H1 (cell line): ENCODE results near the gene POLR2M. TPM values are rescaled to one million over a fixed set of nuclear protein-coding genes. Genes with fewer than 3 reads are reported as not detected.

ENCODE experiments used
- CTCF ChIA-PET: fragments of 300-600 bp; sonication (Branson Sonifier 250); formaldehyde crosslinking; loops from one replicate; lab custom pipeline; 2021; ENCODE audit not compliant: partially characterized antibody; lab: Charles Lee
- POLR2A ChIA-PET: fragments of 300-600 bp; sonication (Branson Sonifier 250); formaldehyde crosslinking; loops from one replicate; lab custom pipeline; 2021; ENCODE audit warnings: inconsistent platforms; ENCODE audit not compliant: partially characterized antibody; lab: Charles Lee
- DNase-seq, 2 experiments: peaks; one replicate each; pipeline versions ENCODE4 v3.0.0 to v3.0.0-alpha.2; 2010 to 2022; ENCODE audit warnings: low spot score in 2 of 2, low read depth in 1 of 2, mixed read lengths in 1 of 2
- FAIRE-seq: peaks from 2 replicates; lab custom pipeline; 2011; peaks lifted over from hg19 to GRCh38; lab: Jason Lieb, UNC
- H2AFZ ChIP-seq: 2 replicates; pipeline ENCODE4 v1.8.1; 2012; ENCODE audit warnings: low read length, inconsistent platforms
- H2AK5ac ChIP-seq: 2 replicates; pipeline ENCODE4 v1.6.1; 2013; ENCODE audit warnings: low read depth, low read length
- H2BK120ac ChIP-seq: replicated peaks from 2 replicates; pipeline ENCODE3; 2013; ENCODE audit warnings: low read depth, low read length, inconsistent platforms
- H2BK12ac ChIP-seq: 2 replicates; pipeline ENCODE4 v1.6.1; 2013; ENCODE audit warnings: low read depth, low read length
- H2BK15ac ChIP-seq: 2 replicates; pipeline ENCODE4 v1.6.1; 2013; ENCODE audit warnings: low read length
- H2BK20ac ChIP-seq: 2 replicates; pipeline ENCODE4 v1.6.1; 2013; ENCODE audit warnings: low read length
- H2BK5ac ChIP-seq: 2 replicates; pipeline ENCODE4 v1.6.1; 2013; ENCODE audit warnings: low read depth, low read length
- H3K14ac ChIP-seq: 2 replicates; pipeline ENCODE4 v1.6.1; 2013; ENCODE audit warnings: inconsistent platforms; ENCODE audit not compliant: insufficient read length
- H3K18ac ChIP-seq: 2 replicates; pipeline ENCODE4 v1.6.1; 2013; ENCODE audit warnings: low read length; ENCODE audit errors: extremely low read depth
- H3K23ac ChIP-seq: 2 replicates; pipeline ENCODE4 v1.6.1; 2013; ENCODE audit warnings: inconsistent platforms; ENCODE audit not compliant: insufficient read length
- H3K23me2 ChIP-seq: 2 replicates; pipeline ENCODE4 v1.6.1; 2013; ENCODE audit warnings: low read depth, low read length
- H3K27ac ChIP-seq: 2 replicates; pipeline ENCODE4 v1.6.1; 2011; ENCODE audit warnings: low read depth, low read length, inconsistent platforms
- H3K27me3 ChIP-seq, 4 experiments: replicated peaks in 1 of 4; 1 replicate in 1 of 4; 2 replicates in 3 of 4; pipeline versions ENCODE4 v1.6.1 to v1.8.1; 2011 to 2013; ENCODE audit warnings: low read length in 3 of 4, mild to moderate bottlenecking in 3 of 4, inconsistent platforms in 2 of 4, mixed read lengths in 2 of 4, moderate library complexity in 1 of 4; ENCODE audit not compliant: control insufficient read depth in 3 of 4, insufficient read depth in 3 of 4; ENCODE audit errors: extremely low read depth in 1 of 4
- H3K36me3 ChIP-seq, 4 experiments: 2 replicates each; pipeline versions ENCODE4 v1.6.1 to v1.8.1; 2011 to 2013; ENCODE audit warnings: mild to moderate bottlenecking in 4 of 4, low read length in 3 of 4, moderate library complexity in 2 of 4, control low read depth in 1 of 4, inconsistent platforms in 1 of 4; ENCODE audit not compliant: insufficient read depth in 4 of 4, control insufficient read depth in 2 of 4
- H3K4ac ChIP-seq: replicated peaks from 2 replicates; pipeline ENCODE3; 2013; ENCODE audit warnings: low read length, low read depth, mixed read lengths, inconsistent platforms; ENCODE audit not compliant: insufficient read length
- H3K4me1 ChIP-seq, 4 experiments: replicated peaks in 1 of 4; 1 replicate in 1 of 4; 2 replicates in 3 of 4; pipeline versions ENCODE4 v1.6.1 to v1.8.1; 2011 to 2013; ENCODE audit warnings: low read length in 3 of 4, inconsistent platforms in 2 of 4, mixed read lengths in 1 of 4; ENCODE audit not compliant: insufficient read depth in 4 of 4, control insufficient read depth in 3 of 4
- H3K4me2 ChIP-seq, 2 experiments: 2 replicates each; pipeline versions ENCODE4 v1.6.1 to v1.8.1; 2011 to 2013; ENCODE audit warnings: low read depth in 2 of 2, low read length in 2 of 2, control low read depth in 1 of 2, inconsistent platforms in 1 of 2, mild to moderate bottlenecking in 1 of 2; ENCODE audit not compliant: insufficient read depth in 1 of 2
- H3K4me3 ChIP-seq, 4 experiments: fragments of 200-600, 300-600 bp in 1 of 4; sonication (generic), shearing (Covaris generic), sonication (Bioruptor Twin) in 1 of 4; 2 replicates each; pipeline versions ENCODE4 v1.5.1 to v1.8.1; 2011 to 2016; ENCODE audit warnings: low read length in 4 of 4, low read depth in 3 of 4, control low read depth in 2 of 4, inconsistent platforms in 2 of 4, mild to moderate bottlenecking in 2 of 4, mixed read lengths in 1 of 4, moderate library complexity in 1 of 4; ENCODE audit not compliant: insufficient read depth in 2 of 4; ENCODE audit errors: extremely low read depth in 1 of 4
- H3K56ac ChIP-seq: replicated peaks from 2 replicates; pipeline ENCODE3; 2013; ENCODE audit warnings: low read depth, mild to moderate bottlenecking, mixed read lengths, low read length, inconsistent platforms; ENCODE audit not compliant: insufficient read length
- H3K79me1 ChIP-seq: 2 replicates; pipeline ENCODE4 v1.6.1; 2013; ENCODE audit warnings: low read depth, low read length, control low read depth
- H3K79me2 ChIP-seq, 2 experiments: 2 replicates each; pipeline versions ENCODE4 v1.6.1 to v1.8.1; 2012 to 2013; ENCODE audit warnings: low read length in 2 of 2, mild to moderate bottlenecking in 2 of 2, inconsistent platforms in 1 of 2; ENCODE audit not compliant: insufficient read depth in 2 of 2, control insufficient read depth in 1 of 2
- H3K9ac ChIP-seq, 4 experiments: replicated peaks in 1 of 4; 1 replicate in 1 of 4; 2 replicates in 3 of 4; pipeline versions ENCODE4 v1.6.1 to v1.8.1; 2011 to 2013; ENCODE audit warnings: low read depth in 3 of 4, low read length in 3 of 4, control low read depth in 2 of 4, mild to moderate bottlenecking in 2 of 4, moderate library complexity in 2 of 4, inconsistent platforms in 1 of 4; ENCODE audit errors: extremely low read depth in 1 of 4
- H3K9me3 ChIP-seq, 2 experiments: 2 replicates each; pipeline versions ENCODE4 v1.6.1 to v1.8.1; 2012 to 2013; ENCODE audit warnings: mild to moderate bottlenecking in 2 of 2, moderate library complexity in 2 of 2, control low read depth in 1 of 2, inconsistent platforms in 1 of 2, low read depth in 1 of 2, low read length in 1 of 2, mixed read lengths in 1 of 2; ENCODE audit not compliant: insufficient read depth in 2 of 2
- H4K20me1 ChIP-seq, 2 experiments: replicated peaks in 1 of 2; 2 replicates each; pipeline versions ENCODE3 to v1.8.1; 2011 to 2013; ENCODE audit warnings: inconsistent platforms in 2 of 2, low read length in 2 of 2, mild to moderate bottlenecking in 1 of 2; ENCODE audit not compliant: insufficient read depth in 2 of 2, control insufficient read depth in 1 of 2
- H4K5ac ChIP-seq: 2 replicates; pipeline ENCODE4 v1.6.1; 2013; ENCODE audit warnings: low read length, low read depth, mixed read lengths, inconsistent platforms; ENCODE audit not compliant: insufficient read length
- H4K8ac ChIP-seq: 2 replicates; pipeline ENCODE4 v1.8.0; 2013; ENCODE audit warnings: mild to moderate bottlenecking, moderate library complexity, low read length, inconsistent platforms; ENCODE audit not compliant: insufficient read depth; ENCODE audit errors: extremely low read depth
- H4K91ac ChIP-seq: replicated peaks from 2 replicates; pipeline ENCODE3; 2013; ENCODE audit warnings: low read length, mixed read lengths, inconsistent platforms; ENCODE audit not compliant: insufficient read length
- ATF2 ChIP-seq: IDR thresholded peaks from 2 replicates; pipeline ENCODE4 v1.6.1; 2012; ENCODE audit warnings: low read length, inconsistent platforms
- BRCA1 ChIP-seq: IDR thresholded peaks from 2 replicates; pipeline ENCODE4 v1.6.1; 2012; ENCODE audit warnings: low read depth, low read length, improper control_type of control experiment
- CTBP2 ChIP-seq: IDR thresholded peaks from 2 replicates; pipeline ENCODE4 v1.7.0; 2011; ENCODE audit warnings: borderline replicate concordance, mild to moderate bottlenecking, moderate library complexity, mixed read lengths, low read length; ENCODE audit not compliant: insufficient read depth, insufficient read length
- EP300 ChIP-seq, 2 experiments: IDR thresholded peaks; 1 replicate in 1 of 2; 2 replicates in 1 of 2; pipeline ENCODE4 v1.6.1; 2011 to 2012; ENCODE audit warnings: low read depth in 2 of 2, low read length in 2 of 2, mild to moderate bottlenecking in 2 of 2, borderline replicate concordance in 1 of 2, inconsistent platforms in 1 of 2, moderate library complexity in 1 of 2
- GABPA ChIP-seq: IDR thresholded peaks from 2 replicates; pipeline ENCODE4 v1.6.1; 2011; ENCODE audit warnings: mild to moderate bottlenecking, low read length, moderate library complexity, borderline replicate concordance; ENCODE audit not compliant: insufficient read depth
- JUND ChIP-seq: IDR thresholded peaks from 2 replicates; pipeline ENCODE4 v1.6.1; 2011; ENCODE audit warnings: mild to moderate bottlenecking, improper control_type of control experiment, low read length
- KDM1A ChIP-seq: fragments of 200-600, 300-600 bp; sonication (generic); IDR thresholded peaks from 2 replicates; pipeline ENCODE4 v1.7.1; 2016; ENCODE audit warnings: mild to moderate bottlenecking, low read length, borderline replicate concordance
- MAFK ChIP-seq: IDR thresholded peaks from 2 replicates; pipeline ENCODE4 v1.6.1; 2012; ENCODE audit warnings: low read depth, mild to moderate bottlenecking, improper control_type of control experiment, low read length
- RFX5 ChIP-seq: IDR thresholded peaks from 2 replicates; pipeline ENCODE4 v1.6.1; 2011; ENCODE audit warnings: low read depth, low read length, improper control_type of control experiment, borderline replicate concordance
- RNF2 ChIP-seq: fragments of 200-900, 300-1000 bp; sonication (generic); IDR thresholded peaks from 2 replicates; pipeline ENCODE4 v1.7.1; 2016; ENCODE audit warnings: borderline replicate concordance, low read depth, mild to moderate bottlenecking, antibody characterized with exemption, low read length; ENCODE audit not compliant: poor library complexity, severe bottlenecking; ENCODE audit errors: missing control alignments
- SIN3A ChIP-seq, 2 experiments: IDR thresholded peaks in 1 of 2; conservative IDR thresholded peaks in 1 of 2; 2 replicates each; pipeline ENCODE4 v1.6.1; 2011 to 2012; ENCODE audit warnings: low read length in 2 of 2, improper control_type of control experiment in 1 of 2, low read depth in 1 of 2, mild to moderate bottlenecking in 1 of 2
- WGBS, 2 experiments: shearing (Covaris generic) in 1 of 2; methylation state at CpG; one replicate each; pipeline versions ENCODE4 v1.1.6 to v1.1.7; 2013 to 2015; ENCODE audit warnings: low lambda C conversion rate in 2 of 2, mixed read lengths in 2 of 2, inconsistent platforms in 1 of 2, low coverage in 1 of 2, missing lambda C conversion rate in 1 of 2; ENCODE audit not compliant: insufficient replicate concordance in 2 of 2, insufficient coverage in 1 of 2, insufficient read length in 1 of 2; ENCODE audit errors: extremely low coverage in 1 of 2, missing lambda C conversion rate in 1 of 2; 5-methylcytosine and 5-hydroxymethylcytosine counted together
- polyA plus RNA-seq, 7 experiments: library from polyadenylated mRNA; depleted of rRNA in 3 of 7; stranded (reverse) in 5 of 7; unstranded in 2 of 7; fragments of >200 nt in 5 of 7; fragments of 200-250 nt in 2 of 7; gene quantifications; 1 replicate in 5 of 7; 2 replicates in 1 of 7; 4 replicates in 1 of 7; pipeline versions ENCODE4 v1.2.1 to v1.2.3, GENCODE V29; 2011 to 2013; ENCODE audit warnings: missing spikeins in 2 of 7, mixed read lengths in 2 of 7
- total RNA-seq: library from RNA; stranded (reverse); fragmentation: NEBNext Ultra II Directional; extraction: Animal tissue kit (Norgen Biotek cat#: 25700); gene quantifications from 2 replicates; pipeline ENCODE4 v1.2.1, GENCODE V29; 2021

Gene POLR2M
- total and polyA plus RNA-seq, 2 of the 8 experiments (the other 6 are each of a cell fraction or from before 2014, with no cell fraction given) = 32.7 to 55.1 TPM

GRCh38 chr15:57671636-57672035 lies 34.9 kb upstream of the POLR2M start:
- Histone ChIP-seq H3K79me2 (no peaks in the 10 kb centered on the region), H3K27me3 (no peaks in the 10 kb centered on the region), H3K14ac (no peak overlapping the region), H4K5ac (no peak overlapping the region), H3K9ac (no peak overlapping the region), H4K20me1 (no peaks in the 10 kb centered on the region), H3K18ac (no peak overlapping the region), H3K56ac (no peak overlapping the region), H3K9me3 (no peaks in the 10 kb centered on the region), H3K4ac (no peak overlapping the region), H2BK12ac (no peak overlapping the region), H4K8ac (no peak overlapping the region), H3K27ac (no peak overlapping the region), H3K36me3 (no peaks in the 10 kb centered on the region), H2BK15ac (no peak overlapping the region), H2BK20ac (no peak overlapping the region), H2BK120ac (no peak overlapping the region), H2AFZ (no peak overlapping the region), H3K4me1 (no peaks in the 10 kb centered on the region), H2AK5ac (no peak overlapping the region), H3K23ac (no peak overlapping the region), H3K4me2 (no peak overlapping the region), H3K79me1 (no peaks in the 10 kb centered on the region), H3K4me3 (no peak overlapping the region), H4K91ac (no peak overlapping the region), H3K23me2 (no peaks in the 10 kb centered on the region), H2BK5ac (no peak overlapping the region)
- ChIA-PET CTCF (interaction anchor here (0.9 kb wide), 1 partner anchor 81 kb away, joined by 3 read pairs; no protein-coding TSS in a partner anchor), POLR2A (no interaction called here)
- FAIRE-seq (no peak), DNase-seq (no peak)
- TF ChIP-seq BRCA1 (no peak), JUND (no peak), RFX5 (no peak), EP300 (IDR thresholded peaks at IDR 0.05; ENCODE audit: borderline replicate concordance in 1 of 2, low read depth in 2 of 2, low read length in 2 of 2) (no peak), CTBP2 (no peak), RNF2 (no peak), GABPA (no peak), MAFK (no peak), KDM1A (no peak), ATF2 (no peak), SIN3A (conservative IDR thresholded peaks at IDR 0.05 in 1 of 2, IDR thresholded peaks at IDR 0.05 in 1 of 2; ENCODE audit: low read depth in 1 of 2, low read length in 2 of 2) (no peak)
- WGBS, 2 experiments = 0% methylated on average over 1 of the region's 1 CpG; no CpG with 5 or more reads in 1 of the 2 experiments
